AG04450 (cell line): ENCODE data around the gene LARP4. TPM values are rescaled to one million over a fixed set of nuclear protein-coding genes. Genes with fewer than 3 reads are reported as not detected.

Experiments used
- CTCF ChIA-PET: fragments of 300-600, 350-600 bp; formaldehyde crosslinking; extraction: SDS; loops from one replicate; lab custom pipeline; 2022; ENCODE audit warnings: antibody characterized with exemption, inconsistent platforms; lab: Charles Lee
- POLR2A ChIA-PET: fragments of 350-600 bp; formaldehyde crosslinking; extraction: SDS; loops from one replicate; lab custom pipeline; 2021; ENCODE audit warnings: antibody characterized with exemption, inconsistent platforms; lab: Yijun Ruan, JAX
- DNase-seq: peaks from one replicate; pipeline ENCODE4 v3.0.0-alpha.2; 2011; ENCODE audit warnings: low read depth, low spot score
- H3K27ac ChIP-seq: one replicate; pipeline ENCODE4 v1.5.1; 2012; ENCODE audit warnings: low read depth, low read length, control low read depth
- H3K27me3 ChIP-seq: one replicate; pipeline ENCODE4 v1.6.0; 2012; ENCODE audit warnings: low read length; ENCODE audit not compliant: control insufficient read depth, insufficient read depth
- H3K4me3 ChIP-seq: 2 replicates; pipeline ENCODE4 v1.5.1; 2011; ENCODE audit warnings: mild to moderate bottlenecking, low read depth, low read length, control low read depth
- H3K9me3 ChIP-seq: 2 replicates; pipeline ENCODE4 v1.5.1; 2012; ENCODE audit warnings: low read length; ENCODE audit not compliant: control insufficient read depth, insufficient read depth
- CTCF ChIP-seq: IDR thresholded peaks from 2 replicates; pipeline ENCODE4 v1.5.1; 2011; ENCODE audit warnings: low read depth, low read length, control low read depth, inconsistent platforms
- polyA plus RNA-seq: library from polyadenylated mRNA; depleted of rRNA; stranded (reverse); fragments of >200 nt; gene quantifications from 2 replicates; pipeline ENCODE4 v1.2.3, GENCODE V29; 2011

The LARP4 gene
- polyA plus RNA-seq, 1 experiment: 25.5 TPM

GRCh38 chr12:50452795-50453194 is 52.1 kb downstream of the LARP4 start:
- H3K27me3 ChIP-seq: no peaks in the 10 kb centered on the region
- ChIA-PET CTCF (interaction anchor here (0.7 kb wide), 1 partner anchor 189 kb away, joined by 3 read pairs; no protein-coding TSS in a partner anchor), POLR2A (no interaction called here)
- no peak overlapping the region for H3K4me3 ChIP-seq
- H3K9me3 ChIP-seq: no peaks in the 10 kb centered on the region
- no peak for DNase-seq
- no peak overlapping the region for H3K27ac ChIP-seq
- no peak for TF ChIP-seq CTCF

GRCh38 chr12:50453872-50454271 is 53.2 kb downstream of the LARP4 start:
- ChIA-PET CTCF (no interaction called here), POLR2A (no interaction called here)
- no peak for DNase-seq

GRCh38 chr12:50458606-50459005 is 57.9 kb downstream of the LARP4 start:
- CTCF ChIA-PET: no interaction called here
- no peaks in the 10 kb centered on the region for H3K27me3 ChIP-seq
- no peak for TF ChIP-seq CTCF
- DNase-seq: no peak
- no peak overlapping the region for H3K4me3 ChIP-seq
- H3K27ac ChIP-seq: no peak overlapping the region
- H3K9me3 ChIP-seq: no peaks in the 10 kb centered on the region
- POLR2A ChIA-PET: no interaction called here

More at GRCh38 chr12:50453872-50454271, 53.2 kb downstream of the LARP4 start:
- H3K4me3 ChIP-seq: no peak overlapping the region
- H3K9me3 ChIP-seq: no peaks in the 10 kb centered on the region
- no peak for TF ChIP-seq CTCF
- no peak overlapping the region for H3K27ac ChIP-seq
- no peaks in the 10 kb centered on the region for H3K27me3 ChIP-seq

- 0 out of 2 replicates have a peak, but pooled peaks cover 2% of the 10 kb centered on the region for H3K9me3 ChIP-seq
- ChIA-PET POLR2A (interaction anchor here (0.6 kb wide), 1 partner anchor 383 kb away, joined by 8 read pairs; no protein-coding TSS in a partner anchor), CTCF (no interaction called here)
- H3K4me3 ChIP-seq: no peak overlapping the region
- DNase-seq: no peak
- no peaks in the 10 kb centered on the region for H3K27me3 ChIP-seq
- TF ChIP-seq CTCF: no peak
- no peak overlapping the region for H3K27ac ChIP-seq
Measured at GRCh38 chr12:50467439-50467838, 66.8 kb downstream of the LARP4 start.

- H3K4me3 ChIP-seq: no peak overlapping the region
- H3K27me3 ChIP-seq: no peaks in the 10 kb centered on the region
- DNase-seq: no peak
- no peaks in the 10 kb centered on the region for H3K9me3 ChIP-seq
- CTCF ChIA-PET: no interaction called here
- POLR2A ChIA-PET: no interaction called here
- H3K27ac ChIP-seq: no peak overlapping the region
- TF ChIP-seq CTCF: no peak
Measured at GRCh38 chr12:50477241-50477832, 76.7 kb downstream of the LARP4 start.
